SH-SY5Y (cell line): ENCODE results near the gene DMBX1.

Experiments used
- GATA2 ChIP-seq: IDR thresholded peaks from 2 replicates; pipeline ENCODE4 v1.6.1; 2011; ENCODE audit warnings: mild to moderate bottlenecking, low read depth, low read length
- GATA3 ChIP-seq: IDR thresholded peaks from 2 replicates; pipeline ENCODE4 v1.6.1; 2011; ENCODE audit warnings: low read depth, mild to moderate bottlenecking, low read length, moderate library complexity

DMBX1 gene

DNA sequence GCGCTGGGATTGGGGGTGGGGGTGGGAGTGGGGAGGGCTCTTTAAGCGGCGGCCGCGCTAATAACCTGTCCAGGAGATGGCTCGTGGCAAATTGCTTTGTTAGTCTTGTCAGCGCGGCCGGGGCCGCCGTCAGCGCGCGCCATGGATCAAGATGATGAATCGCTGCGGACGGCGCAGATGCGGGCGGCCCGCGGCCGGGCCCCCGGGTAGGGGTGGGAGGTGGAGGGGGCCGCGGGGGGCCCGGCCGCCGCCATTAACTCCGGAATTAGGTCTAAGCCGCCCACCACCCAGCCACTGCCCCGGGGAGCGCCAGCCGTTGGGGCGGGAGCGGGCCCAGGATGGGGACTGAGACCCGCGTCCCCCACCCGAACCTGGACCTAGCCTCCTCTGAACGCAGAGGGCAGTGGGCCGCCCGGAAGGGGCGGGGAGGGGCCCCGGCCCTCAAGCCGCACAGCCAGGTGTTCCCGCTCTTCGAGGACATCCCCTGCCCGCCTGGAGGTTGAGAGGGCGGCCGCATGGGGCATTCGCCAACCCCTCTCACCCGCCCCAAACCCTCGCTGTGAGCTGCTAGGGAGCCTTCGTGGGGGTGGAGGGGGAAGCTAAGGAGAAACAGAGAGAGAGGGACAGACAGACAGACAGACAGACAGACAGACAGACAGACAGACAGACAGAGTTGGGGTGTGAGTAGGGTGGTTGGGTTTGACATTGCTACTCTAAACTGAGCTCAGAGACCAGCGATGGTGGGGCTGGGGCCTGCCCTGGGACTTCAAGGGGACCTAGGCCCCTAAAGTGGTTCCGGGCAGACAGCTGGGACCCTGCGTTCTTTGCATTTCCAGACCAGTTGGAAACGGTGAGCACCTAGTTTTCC lies 3.8 kb upstream of the DMBX1 start:
- TF ChIP-seq GATA2 (no peak), GATA3 (no peak)

DNA sequence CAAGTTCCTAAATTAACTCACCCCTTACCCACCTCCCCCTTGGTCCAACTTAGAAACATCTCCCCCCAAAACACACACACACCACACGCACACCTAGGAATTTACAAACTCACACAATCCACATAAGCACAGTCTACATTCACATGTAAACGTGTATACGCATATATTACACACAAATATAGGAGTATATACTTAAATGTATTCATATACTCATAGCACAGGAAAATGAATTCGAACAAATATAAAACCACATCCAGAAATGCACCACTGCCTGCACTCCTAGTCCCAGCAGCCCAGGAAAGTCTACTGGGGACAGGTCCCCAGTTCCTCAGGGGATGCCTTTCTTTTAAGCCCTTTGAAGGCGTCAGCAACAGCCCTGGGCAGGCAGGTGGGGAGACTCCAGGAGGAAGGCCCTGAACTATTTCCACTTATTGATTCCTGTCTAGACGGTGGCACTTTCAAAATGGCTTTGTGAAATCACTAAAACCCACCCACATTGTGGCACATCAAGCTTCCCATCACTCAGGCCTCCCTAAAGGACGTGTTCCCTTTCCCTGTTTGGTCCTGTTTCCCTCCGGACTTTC lies 3.1 kb upstream of the DMBX1 start:
- TF ChIP-seq GATA3, result no peak
- no peak for TF ChIP-seq GATA2

GRCh38 chr1:46487818-46488218 lies 1.8 kb upstream of the DMBX1 start:
- no peak for TF ChIP-seq GATA3
- TF ChIP-seq GATA2, result no peak

DNA sequence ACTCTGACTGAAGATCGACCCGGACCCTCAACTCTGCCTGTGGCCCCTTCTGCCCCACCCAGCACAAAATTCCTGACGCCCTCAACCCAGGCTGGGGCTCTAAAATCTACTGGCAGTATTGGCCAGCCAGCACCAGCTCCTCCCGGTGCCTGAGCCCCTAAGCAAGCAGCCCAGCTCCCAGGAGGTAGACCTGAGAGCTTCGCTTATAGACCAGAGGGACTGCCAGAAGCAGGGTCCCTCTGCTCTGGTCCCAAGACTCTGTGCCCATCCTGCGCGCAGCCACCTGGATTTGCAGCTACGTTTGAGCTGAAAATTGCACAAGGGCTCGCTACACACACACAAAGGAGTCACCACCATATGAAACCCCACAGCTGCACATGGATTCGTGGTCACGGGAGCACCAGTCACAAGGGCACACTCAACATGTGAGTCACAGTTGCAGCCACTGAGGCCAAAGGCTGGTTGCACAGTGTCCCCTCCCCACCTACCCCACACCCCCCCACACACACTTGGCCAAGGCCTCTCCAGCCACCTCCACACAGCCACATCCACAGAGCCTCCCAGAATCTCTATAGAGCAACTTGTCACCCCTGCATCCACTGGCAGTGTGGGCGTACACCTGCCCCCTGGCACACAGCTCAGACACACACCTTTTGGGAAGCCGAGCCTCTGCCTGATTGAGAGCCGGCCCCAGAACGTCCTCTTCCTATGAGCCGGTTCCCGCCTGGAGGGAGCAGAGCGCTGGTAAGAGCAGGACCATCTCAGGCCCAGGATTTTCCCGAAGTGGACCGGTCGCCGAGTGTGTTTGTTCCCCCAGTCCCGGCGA lies 1.1 kb upstream of the DMBX1 start:
- TF ChIP-seq GATA2, result no peak
- TF ChIP-seq GATA3, result no peak

DNA sequence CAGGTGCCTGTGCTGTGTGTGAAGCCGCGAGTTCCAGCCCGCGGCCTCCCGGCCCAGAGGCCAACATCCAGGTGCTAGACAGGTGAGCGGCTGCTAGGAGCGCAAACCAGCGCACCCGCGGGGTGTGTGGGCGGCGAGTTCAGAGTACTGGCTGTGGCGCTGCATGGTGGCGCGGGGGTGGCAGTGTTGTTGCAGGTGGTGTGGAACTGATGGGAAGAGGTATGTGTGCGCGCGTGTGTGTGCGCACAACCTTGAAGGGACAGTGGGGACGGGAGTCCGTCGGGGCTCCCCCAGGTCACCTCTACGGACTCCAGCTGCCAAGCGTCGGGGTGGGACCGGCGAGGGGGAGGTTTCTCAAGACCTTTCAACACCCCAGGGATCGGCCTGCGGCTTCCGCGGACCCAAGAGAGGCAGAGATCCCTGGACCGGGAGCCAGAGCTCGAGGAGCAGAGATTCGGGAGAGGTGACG lies 433 bp upstream of the DMBX1 start:
- TF ChIP-seq GATA2 (no peak), GATA3 (no peak)

- TF ChIP-seq GATA3 (no peak), GATA2 (no peak)
Observed at GRCh38 chr1:46490406-46490655, 695 bp downstream of the DMBX1 start.

DNA sequence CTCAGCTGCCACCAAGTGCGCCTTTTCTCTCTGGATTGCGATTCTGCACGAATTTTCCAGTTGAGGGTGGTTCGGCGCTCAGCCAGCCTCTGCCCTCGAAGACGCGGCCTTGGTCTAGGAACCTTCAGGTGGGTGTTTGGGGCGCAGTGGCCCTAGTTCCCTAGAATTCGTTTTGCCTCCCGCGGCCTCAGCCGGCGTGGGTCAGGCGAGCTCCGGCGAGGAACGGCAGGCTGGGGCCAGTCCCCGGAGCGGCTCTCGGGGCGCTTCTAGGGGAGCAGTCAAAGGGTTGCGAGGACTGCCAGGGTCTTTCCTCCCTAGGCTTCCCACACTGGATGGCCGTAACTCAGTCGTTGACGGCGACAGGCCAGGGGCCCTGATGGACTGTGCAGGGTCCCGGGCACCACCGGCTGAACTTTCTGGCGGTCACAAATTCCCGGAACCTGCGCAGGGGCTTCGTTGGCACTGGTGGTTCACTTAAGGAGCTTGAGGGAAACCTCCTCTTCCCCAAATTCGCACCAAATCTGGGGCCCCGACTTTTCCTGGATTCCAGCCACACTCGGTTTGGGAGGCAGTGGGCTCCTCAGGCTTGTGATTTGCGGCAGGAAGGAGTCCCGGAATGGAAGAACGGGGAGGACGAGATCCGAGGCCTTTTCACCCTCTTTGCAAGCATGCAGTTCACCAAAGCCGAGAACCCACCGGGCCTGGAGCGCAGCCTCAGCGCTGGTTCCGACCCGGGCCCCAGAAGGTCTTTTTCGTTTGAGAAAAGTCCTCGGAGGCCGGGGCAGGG lies 1.2 kb downstream of the DMBX1 start:
- TF ChIP-seq GATA3, result no peak
- no peak for TF ChIP-seq GATA2

- no peak for TF ChIP-seq GATA2
- TF ChIP-seq GATA3, result no peak
Observed at GRCh38 chr1:46491443-46492268, 2.0 kb downstream of the DMBX1 start.

GRCh38 chr1:46492269-46492853 lies 2.7 kb downstream of the DMBX1 start:
- TF ChIP-seq GATA3 (no peak), GATA2 (no peak)

DNA sequence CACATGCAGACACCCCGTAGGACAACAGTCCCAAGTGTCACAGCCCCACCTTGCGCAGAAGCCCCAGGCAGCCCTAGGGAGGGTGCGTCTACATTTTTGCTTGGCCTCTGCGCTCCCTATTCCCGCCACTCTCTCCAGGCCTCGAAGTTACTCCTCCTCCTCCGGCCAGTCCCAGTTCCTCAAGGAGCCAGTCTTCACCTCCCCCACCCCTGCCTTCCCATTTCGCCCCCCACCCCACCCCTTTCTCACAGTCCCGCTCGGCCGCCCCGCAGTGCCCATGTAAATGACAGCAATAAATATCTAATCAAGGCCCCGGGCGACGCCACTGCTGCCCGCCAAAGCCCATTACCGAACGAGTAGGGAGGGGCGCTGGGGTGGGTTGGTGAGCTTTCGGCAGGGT lies 3.2 kb downstream of the DMBX1 start:
- TF ChIP-seq GATA3, result no peak
- TF ChIP-seq GATA2, result no peak

- TF ChIP-seq GATA2 (no peak), GATA3 (no peak)
Observed at GRCh38 chr1:46493316-46494032, 3.8 kb downstream of the DMBX1 start.

- TF ChIP-seq GATA3, result no peak
- TF ChIP-seq GATA2, result no peak
Observed at GRCh38 chr1:46494910-46495309, 5.3 kb downstream of the DMBX1 start.
